Measurements from ENCODE around the gene B4GALT1.
A peak's percentile ranks its signal among the peaks of the same experiment; 100 is the strongest.

Gene B4GALT1

DNA sequence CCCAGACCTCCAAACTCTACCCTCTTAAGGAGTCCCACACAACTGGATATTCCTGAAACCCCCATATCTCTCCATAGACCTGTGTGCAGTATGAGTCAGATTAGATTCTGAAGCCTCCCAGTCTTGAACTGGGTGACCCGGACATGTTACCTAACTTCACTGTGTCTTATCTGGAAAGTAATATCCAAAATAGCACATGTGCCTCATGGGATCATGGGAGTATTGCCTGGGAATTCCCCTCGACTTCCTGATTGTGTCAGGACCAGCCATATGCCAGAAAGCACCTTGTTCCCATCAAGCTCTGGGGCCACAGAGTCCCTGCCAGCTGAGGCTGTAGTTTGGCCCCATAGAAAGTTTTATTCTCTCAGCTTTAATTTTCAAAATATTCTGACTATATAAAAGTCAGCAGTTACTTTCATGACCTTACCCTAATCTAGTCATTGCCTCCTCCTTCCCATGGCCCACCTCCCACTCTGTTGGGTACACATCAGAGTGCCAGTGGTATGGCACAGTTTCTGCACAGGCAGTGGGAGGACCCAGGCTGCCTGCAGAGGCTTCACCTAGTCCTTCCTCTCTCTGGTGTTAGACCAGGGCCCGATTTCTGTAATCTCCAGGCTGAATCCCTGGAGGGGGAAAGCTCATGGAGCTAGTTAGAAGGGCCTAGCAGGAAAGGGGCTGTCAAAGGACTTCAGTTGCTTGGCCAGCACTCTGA, 19.5 kb upstream of the B4GALT1 start:
- in situ Hi-C loops (cut with HindIII; ENCODE audit: low pct_ligation_motif_present, low pct_unique_long_range_greater_than_20kb, low sequenced_read_pairs) = no loop called here
- DNase-seq = no peak

- DNase-seq = no peak
- in situ Hi-C loops (cut with HindIII; ENCODE audit: low pct_ligation_motif_present, low pct_unique_long_range_greater_than_20kb, low sequenced_read_pairs) = no loop called here
These were observed 18.7 kb upstream of the B4GALT1 start for GRCh38 chr9:33185858-33186257.

DNA sequence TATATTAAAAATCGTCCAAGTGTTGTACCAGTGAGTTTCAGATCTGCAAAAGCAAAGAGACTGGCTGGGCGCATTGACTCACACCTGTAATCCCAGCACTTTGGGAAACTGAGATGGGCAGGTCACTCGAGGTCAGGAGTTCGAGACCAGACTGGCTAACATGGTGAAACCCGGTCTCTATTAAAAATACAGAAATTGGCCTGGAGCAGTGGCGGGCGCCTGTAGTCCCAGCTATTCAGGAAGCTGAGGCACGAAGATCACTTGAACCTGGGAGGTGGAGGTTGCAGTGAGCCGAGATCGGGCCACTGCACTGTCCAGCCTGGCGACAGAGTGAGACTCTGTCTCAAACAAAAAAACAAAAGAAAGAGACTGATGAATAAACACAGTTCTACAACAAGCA, 18.3 kb upstream of the B4GALT1 start:
- in situ Hi-C loops (cut with HindIII; ENCODE audit: low pct_ligation_motif_present, low pct_unique_long_range_greater_than_20kb, low sequenced_read_pairs) = no loop called here
- DNase-seq = no peak

DNA sequence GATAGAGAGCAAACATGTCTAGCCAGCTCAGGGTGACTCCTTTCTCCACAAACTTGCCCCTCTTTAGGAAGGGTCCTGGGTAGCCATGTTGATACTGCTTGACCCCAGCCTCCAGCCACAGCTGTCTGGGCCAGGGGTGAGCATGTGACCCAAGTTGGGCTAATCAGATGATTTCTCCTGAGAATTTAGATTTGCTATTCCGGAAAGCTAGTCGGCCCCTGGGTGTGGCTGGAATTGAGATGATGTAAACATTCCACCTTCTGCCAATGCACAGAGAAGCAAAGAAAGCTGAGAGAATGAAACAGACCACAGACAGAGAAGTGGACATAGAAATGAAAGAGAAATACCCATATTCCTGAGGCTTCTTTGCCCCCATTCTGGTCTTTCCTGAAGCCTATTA, 17.8 kb upstream of the B4GALT1 start:
- in situ Hi-C loops (cut with HindIII; ENCODE audit: low pct_ligation_motif_present, low pct_unique_long_range_greater_than_20kb, low sequenced_read_pairs) = no loop called here

GRCh38 chr9:33182519-33182918, 15.4 kb upstream of the B4GALT1 start:
- in situ Hi-C loops (cut with HindIII; ENCODE audit: low pct_ligation_motif_present, low pct_unique_long_range_greater_than_20kb, low sequenced_read_pairs) = no loop called here

More for the DNA sequence above, 17.8 kb upstream of the B4GALT1 start:
- DNase-seq = no peak

GRCh38 chr9:33180526-33181184, 13.5 kb upstream of the B4GALT1 start:
- in situ Hi-C loops (cut with HindIII; ENCODE audit: low pct_ligation_motif_present, low pct_unique_long_range_greater_than_20kb, low sequenced_read_pairs) = no loop called here
- DNase-seq = no peak

More at GRCh38 chr9:33182519-33182918, 15.4 kb upstream of the B4GALT1 start:
- no peak for DNase-seq

DNA sequence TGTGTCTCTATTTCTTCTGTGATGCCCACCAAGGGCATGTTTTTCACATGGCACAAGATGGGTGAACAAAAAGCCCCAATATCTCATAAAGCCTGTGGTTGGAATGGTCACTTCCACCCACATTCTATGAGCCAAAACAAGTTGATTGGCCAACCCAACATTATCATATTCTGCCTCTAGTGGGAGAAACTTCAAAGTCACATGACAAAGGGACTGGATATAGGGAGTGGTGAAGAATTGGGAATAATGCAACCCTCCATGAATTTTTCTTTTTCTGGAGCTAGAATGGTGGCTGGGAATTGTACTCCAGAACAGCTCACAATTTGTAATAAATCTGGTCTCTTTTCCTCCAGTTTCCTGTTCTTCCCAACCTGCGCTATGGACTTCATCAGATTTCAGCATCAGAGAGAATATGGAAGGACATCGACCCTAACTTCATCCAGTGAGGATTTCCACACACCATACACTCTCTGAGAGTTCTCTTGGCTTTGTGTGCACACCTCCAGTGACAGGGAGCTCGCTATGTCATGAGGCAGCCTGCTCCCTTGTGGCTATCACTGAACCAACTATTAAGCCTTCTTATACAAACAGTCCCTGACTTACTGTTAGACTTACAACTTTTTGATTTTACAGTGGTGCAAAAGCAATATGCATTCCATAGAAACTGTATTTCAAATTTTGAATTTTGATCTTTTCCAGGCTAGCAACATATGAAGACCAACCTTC, 12.0 kb upstream of the B4GALT1 start:
- DNase-seq = no peak
- in situ Hi-C loops (cut with HindIII; ENCODE audit: low pct_ligation_motif_present, low pct_unique_long_range_greater_than_20kb, low sequenced_read_pairs) = no loop called here

DNA sequence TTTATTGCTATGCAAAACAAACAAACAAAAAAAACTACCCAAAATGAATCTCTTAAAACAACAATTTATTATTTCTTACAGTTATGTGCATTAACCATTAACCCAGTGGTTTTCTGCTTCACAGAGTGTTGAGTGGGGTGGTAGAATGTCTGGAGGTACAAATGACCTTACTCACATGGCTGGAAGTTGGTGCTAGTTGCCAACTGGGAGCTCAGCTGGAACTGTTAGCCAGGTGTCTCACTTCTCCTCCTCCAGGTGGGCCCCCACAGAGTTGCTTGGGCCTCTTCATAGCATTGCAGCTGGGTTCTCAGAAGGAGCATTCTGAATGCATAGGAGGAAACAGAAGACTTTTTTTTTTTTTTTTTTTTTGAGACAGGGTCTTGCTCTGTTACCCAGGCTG, 10.5 kb upstream of the B4GALT1 start:
- in situ Hi-C loops (cut with HindIII; ENCODE audit: low pct_ligation_motif_present, low pct_unique_long_range_greater_than_20kb, low sequenced_read_pairs) = no loop called here
- peak; percentile 88 for DNase-seq

DNA sequence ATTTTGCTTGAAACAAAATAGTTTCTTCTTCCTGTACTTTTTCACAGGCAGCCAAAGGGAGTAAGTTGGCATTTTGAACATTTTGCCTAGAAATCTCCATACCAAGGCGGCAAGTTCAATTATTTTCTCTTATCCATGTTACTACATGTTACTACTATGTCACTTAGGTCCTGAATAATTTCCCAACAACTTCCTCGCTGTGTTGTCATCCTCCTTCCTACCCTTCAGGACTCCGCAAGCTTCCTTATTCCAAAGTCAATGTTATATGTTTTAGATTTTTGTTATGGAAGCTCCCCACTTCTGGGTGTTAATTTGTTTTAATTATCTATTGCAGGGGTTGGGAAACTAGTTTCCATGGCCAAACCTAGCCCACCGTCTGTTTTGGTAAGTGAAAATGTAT, 9.9 kb upstream of the B4GALT1 start:
- in situ Hi-C loops (cut with HindIII; ENCODE audit: low pct_ligation_motif_present, low pct_unique_long_range_greater_than_20kb, low sequenced_read_pairs) = no loop called here
- no peak for DNase-seq

DNA sequence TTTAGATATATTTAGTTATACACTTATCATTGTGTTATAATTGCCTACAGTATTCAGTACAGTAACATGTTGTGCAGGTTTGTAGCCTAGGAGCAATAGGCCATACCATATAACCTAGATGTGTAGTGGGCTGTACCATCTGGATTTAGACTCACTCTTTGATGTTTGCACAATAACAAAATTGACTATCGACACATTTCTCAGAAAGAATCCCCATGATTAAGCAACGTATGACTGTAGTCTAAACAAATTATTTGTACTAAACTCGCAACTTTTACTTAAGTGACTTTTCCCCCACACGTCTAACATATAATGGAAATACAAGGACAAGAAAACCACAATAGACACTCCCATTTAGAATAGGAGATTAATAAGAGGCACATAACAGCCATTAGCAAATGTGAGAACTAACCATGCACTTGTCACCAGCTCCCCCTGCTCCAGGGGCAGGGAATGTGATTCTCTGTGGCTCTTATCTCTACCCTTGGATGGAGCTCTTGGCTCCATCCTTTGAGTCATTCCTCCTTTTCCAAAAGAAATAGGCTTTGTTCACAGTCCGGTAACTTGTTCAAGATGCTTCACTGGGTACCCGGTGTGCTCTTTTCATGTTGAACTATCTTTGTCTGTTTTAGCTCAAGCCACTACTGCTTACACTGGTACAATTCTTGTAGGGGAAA, 8.7 kb upstream of the B4GALT1 start:
- in situ Hi-C loops (cut with HindIII; ENCODE audit: low pct_ligation_motif_present, low pct_unique_long_range_greater_than_20kb, low sequenced_read_pairs) = no loop called here
- peak; percentile 61 for DNase-seq

DNA sequence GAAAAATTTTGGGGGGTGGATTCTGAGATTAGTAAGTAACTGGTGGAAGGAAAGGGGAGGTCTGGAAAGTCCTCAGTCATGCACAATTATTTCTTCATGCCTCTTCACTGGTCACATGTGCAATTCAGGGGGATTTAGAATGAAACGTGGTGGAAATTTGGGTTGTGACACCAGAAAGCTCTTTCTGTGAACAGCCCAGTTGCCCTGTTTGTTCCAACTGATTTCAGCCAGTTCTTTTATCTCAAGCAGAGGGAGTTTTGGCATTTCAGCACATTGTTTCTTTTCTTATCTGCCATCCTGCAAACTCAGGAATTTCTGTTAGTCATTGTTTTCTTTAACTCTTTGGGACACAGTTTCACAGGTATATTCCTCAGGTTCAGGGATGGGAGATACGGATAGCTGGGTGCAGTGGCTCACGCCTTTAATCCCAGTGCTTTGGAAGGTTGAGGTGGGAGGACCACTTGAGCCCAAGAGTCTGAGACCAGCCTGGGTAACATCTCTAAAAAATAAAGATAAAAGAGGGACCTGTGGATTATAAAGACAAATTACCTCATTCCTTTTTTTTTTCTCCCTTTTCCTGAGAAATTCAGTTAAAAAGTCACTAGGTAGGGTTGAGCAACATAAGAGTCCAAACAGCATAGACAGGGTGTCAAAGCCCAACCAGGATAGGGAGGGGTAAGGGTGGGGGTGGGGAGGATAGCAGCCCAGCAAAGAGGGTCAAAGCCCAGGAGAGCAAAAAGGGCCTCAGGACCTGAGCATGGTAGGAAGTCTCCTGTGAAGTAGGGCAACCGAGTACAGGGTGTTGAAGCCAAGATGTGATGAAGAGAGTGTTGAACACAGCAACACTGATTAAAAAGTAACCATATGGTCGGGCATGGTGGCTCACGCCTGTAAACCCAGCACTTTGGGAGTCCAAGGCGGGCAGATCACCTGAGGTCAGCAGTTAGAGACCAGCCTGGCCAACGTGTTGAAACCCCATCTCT, 5.4 kb upstream of the B4GALT1 start:
- no peak for DNase-seq
- in situ Hi-C loops (cut with HindIII; ENCODE audit: low pct_ligation_motif_present, low pct_unique_long_range_greater_than_20kb, low sequenced_read_pairs) = no loop called here

- in situ Hi-C loops (cut with HindIII; ENCODE audit: low pct_ligation_motif_present, low pct_unique_long_range_greater_than_20kb, low sequenced_read_pairs) = no loop called here
- DNase-seq = peak; percentile 49
These were observed 3.6 kb upstream of the B4GALT1 start for GRCh38 chr9:33170464-33171415.

- no peak for DNase-seq
- in situ Hi-C loops (cut with HindIII; ENCODE audit: low pct_ligation_motif_present, low pct_unique_long_range_greater_than_20kb, low sequenced_read_pairs) = no loop called here
These were observed 1.9 kb upstream of the B4GALT1 start for GRCh38 chr9:33168941-33169544.

DNA sequence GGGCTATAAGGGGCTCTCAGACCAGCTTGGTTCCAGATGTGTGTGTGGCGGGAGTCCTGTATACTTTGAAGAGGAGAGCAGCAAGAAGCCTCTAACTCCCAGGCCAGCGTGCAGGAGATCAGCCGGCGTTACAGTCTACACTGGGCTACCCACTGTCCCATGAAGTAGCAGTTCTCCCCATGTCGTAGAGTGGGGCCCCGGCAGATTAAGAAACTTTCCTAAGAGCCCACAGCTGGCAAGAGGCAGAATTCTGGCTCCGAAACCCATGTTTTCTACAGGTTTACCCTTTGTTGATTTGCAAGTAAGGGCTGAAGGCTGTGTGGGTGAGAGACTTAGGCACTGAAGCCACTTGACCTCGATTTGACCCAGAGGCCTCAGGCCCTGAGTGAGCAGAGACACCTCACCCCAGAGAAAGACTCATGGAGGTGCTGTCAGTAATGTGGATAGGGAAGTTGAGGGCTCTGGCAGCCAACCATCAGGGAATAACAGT, 881 bp upstream of the B4GALT1 start:
- in situ Hi-C loops (cut with HindIII; ENCODE audit: low pct_ligation_motif_present, low pct_unique_long_range_greater_than_20kb, low sequenced_read_pairs) = no loop called here
- DNase-seq = no peak

- no peak for DNase-seq
- in situ Hi-C loops (cut with HindIII; ENCODE audit: low pct_ligation_motif_present, low pct_unique_long_range_greater_than_20kb, low sequenced_read_pairs) = no loop called here
These were observed 679 bp downstream of the B4GALT1 start for GRCh38 chr9:33166231-33167083.

Measured in ACHN (cell line).